Thymus (tissue), 11 donors: ENCODE results near the gene SGCG. TPM values are rescaled to one million over a fixed set of nuclear protein-coding genes. Genes with fewer than 3 reads are reported as not detected.
A peak's percentile ranks its signal among the peaks of the same experiment; 100 is the strongest.

Source experiments
- DNase-seq, 9 donors: peaks; one replicate each; pipeline ENCODE4 v3.0.0-alpha.2; 2013; ENCODE audit warnings: low spot score in 9 of 9, low read depth in 6 of 9, missing footprints in 1 of 9
- H3K27ac ChIP-seq, 2 donors: one replicate each; pipeline ENCODE4 v1.5.1; 2013; ENCODE audit warnings: control low read depth in 1 of 2, low read depth in 1 of 2, low read length in 1 of 2, mild to moderate bottlenecking in 1 of 2, moderate library complexity in 1 of 2
- H3K27me3 ChIP-seq, 2 donors: one replicate each; pipeline ENCODE4 v1.5.1; 2013; ENCODE audit warnings: low read length in 1 of 2; ENCODE audit not compliant: control insufficient read depth in 2 of 2, insufficient read depth in 1 of 2
- H3K36me3 ChIP-seq, 2 donors: one replicate each; pipeline ENCODE4 v1.5.1; 2013; ENCODE audit warnings: low read length in 1 of 2, mild to moderate bottlenecking in 1 of 2, moderate library complexity in 1 of 2; ENCODE audit not compliant: control insufficient read depth in 2 of 2, insufficient read depth in 2 of 2
- H3K4me1 ChIP-seq, 2 donors: one replicate each; pipeline ENCODE4 v1.5.1; 2013; ENCODE audit warnings: low read length in 2 of 2; ENCODE audit not compliant: control insufficient read depth in 2 of 2, insufficient read depth in 2 of 2
- H3K4me3 ChIP-seq, 2 donors: one replicate each; pipeline ENCODE4 v1.5.1; 2013; ENCODE audit warnings: low read length in 2 of 2, control low read depth in 1 of 2, mild to moderate bottlenecking in 1 of 2
- H3K9me3 ChIP-seq, 2 donors: one replicate each; pipeline ENCODE4 v1.5.1; 2013; ENCODE audit warnings: low read length in 1 of 2, mild to moderate bottlenecking in 1 of 2; ENCODE audit not compliant: control insufficient read depth in 2 of 2, insufficient read depth in 1 of 2
- WGBS: extraction: QIAGEN DNeasy Blood & Tissue Kit; methylation state at CpG from one replicate; pipeline ENCODE4 v1.1.7; 2013; 5-methylcytosine and 5-hydroxymethylcytosine counted together
- polyA plus RNA-seq: library from polyadenylated mRNA; stranded (reverse); fragments of 200-250 nt; gene quantifications from one replicate; pipeline ENCODE4 v1.2.3, GENCODE V29; 2013
- total RNA-seq: library from RNA; stranded (reverse); fragments of 120-200 nt; gene quantifications from one replicate; pipeline ENCODE4 v1.2.4, GENCODE V29; 2013
- donor health status: healthy.

Gene SGCG
- total and polyA plus RNA-seq, 2 donors = 0.19 to 0.57 TPM

DNA sequence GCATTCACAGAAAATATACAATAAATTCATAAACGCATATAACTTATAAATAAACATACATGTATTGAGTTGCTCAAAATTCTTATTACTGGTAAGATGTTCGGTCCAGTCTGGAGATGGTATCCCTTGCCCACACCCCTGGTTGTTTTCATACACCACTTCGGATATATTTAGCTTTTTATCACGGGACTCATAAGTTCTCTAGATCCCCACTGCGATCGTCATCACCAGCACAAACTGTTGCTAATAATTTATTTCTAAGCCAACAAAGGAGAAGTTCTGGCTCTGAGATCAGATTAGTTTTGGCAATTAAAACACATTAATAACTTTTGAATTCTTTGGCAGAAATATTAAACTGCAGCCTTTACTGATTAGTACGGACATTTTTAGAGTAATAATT lies 23.0 kb upstream of the SGCG start:
- Histone ChIP-seq H3K27me3 (peaks cover 10 to 25% of the 10 kb centered on the region in 2 donors), H3K4me3 (no peak overlapping the region), H3K36me3 (no peaks in the 10 kb centered on the region), H3K9me3 (no peaks in the 10 kb centered on the region), H3K4me1 (no peaks in the 10 kb centered on the region), H3K27ac (no peak overlapping the region)
- 91% methylated on average over 7 of the region's 7 CpGs for WGBS
- no peak for DNase-seq

DNA sequence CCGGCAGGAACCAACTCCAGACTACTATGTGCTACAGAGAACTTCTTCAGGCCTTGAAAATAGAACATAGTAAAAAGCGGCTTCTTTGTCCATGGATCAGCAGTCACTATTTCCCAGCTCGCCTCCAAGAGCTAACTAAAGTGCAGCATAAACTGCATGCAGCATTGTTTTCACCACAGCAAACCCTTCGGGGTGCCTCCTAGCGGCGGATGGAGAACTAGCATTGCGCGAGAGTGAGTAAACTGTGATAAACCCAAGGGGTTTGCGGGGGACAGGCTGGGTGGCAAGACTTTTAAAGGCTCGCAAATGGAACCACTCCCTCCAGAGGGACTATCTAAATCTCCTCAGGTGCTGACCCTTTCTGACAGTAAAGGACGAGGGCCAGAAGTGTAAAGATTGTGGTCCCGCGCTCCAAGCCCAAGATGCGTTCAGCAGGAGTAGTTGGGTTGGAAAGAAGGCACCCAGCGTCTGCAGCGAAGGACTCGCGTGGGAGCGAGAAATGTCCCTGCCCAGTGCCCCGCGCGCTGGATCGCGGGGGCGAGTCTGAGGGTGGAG lies 21.5 kb upstream of the SGCG start:
- no peaks in the 10 kb centered on the region for H3K4me1 ChIP-seq
- H3K27ac ChIP-seq = no peak overlapping the region
- H3K4me3 ChIP-seq = no peak overlapping the region
- 9% methylated on average over 25 of the region's 25 CpGs for WGBS
- H3K9me3 ChIP-seq = no peaks in the 10 kb centered on the region
- no peaks in the 10 kb centered on the region for H3K36me3 ChIP-seq
- H3K27me3 ChIP-seq = peaks cover 10 to 25% of the 10 kb centered on the region in 2 donors
- peak in 1 of 9 donors; percentile 15 for DNase-seq

DNA sequence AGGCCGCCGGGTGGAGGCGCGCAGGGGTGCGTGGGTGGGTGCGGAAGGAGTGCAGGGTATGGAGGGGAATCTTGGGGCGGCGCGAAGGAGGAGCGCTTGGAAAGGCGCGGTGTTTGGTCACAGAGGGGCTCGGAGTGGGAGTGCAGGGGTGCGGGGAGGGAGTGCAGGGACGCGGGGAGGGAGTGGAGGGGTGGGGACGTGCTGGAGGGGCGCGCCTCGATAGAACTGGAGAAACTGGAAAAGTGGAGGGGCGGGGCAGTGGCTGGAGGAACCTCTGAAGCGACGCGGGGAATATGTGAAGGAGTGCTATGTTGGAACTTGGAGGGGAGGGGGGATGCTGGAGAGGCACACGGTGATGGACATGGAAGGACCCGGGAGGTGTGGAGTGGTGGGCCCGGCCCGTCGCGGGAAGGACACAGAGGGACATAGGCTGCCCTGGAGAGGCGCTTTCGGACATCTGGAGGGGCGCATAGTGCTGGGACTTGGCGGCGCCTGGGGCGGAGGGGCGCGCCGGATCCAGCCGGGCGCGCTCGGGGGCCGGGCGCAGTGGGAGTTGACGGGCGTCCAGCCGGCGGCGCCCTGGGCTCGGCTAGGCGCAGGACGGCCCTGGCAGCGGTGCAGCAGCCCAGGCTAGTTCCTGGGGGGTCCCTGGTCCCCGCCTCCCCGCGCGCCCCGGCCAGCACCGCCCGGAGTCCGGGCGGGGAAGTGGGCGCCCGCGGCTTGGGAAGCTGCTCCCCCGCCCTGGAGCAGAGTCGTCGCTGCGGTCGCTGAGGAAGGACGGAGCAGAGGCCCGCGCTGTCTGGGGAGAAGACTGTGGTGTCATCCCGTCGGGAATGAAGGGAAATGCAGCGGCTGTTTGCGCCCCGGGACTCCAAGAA lies 20.8 kb upstream of the SGCG start:
- WGBS = 5% methylated on average over 79 of the region's 79 CpGs
- no peak for DNase-seq
- Histone ChIP-seq H3K4me3 (no peak overlapping the region), H3K4me1 (no peaks in the 10 kb centered on the region), H3K27ac (no peak overlapping the region), H3K9me3 (no peaks in the 10 kb centered on the region), H3K27me3 (peaks cover 10 to 25% of the 10 kb centered on the region in 2 donors), H3K36me3 (no peaks in the 10 kb centered on the region)

DNA sequence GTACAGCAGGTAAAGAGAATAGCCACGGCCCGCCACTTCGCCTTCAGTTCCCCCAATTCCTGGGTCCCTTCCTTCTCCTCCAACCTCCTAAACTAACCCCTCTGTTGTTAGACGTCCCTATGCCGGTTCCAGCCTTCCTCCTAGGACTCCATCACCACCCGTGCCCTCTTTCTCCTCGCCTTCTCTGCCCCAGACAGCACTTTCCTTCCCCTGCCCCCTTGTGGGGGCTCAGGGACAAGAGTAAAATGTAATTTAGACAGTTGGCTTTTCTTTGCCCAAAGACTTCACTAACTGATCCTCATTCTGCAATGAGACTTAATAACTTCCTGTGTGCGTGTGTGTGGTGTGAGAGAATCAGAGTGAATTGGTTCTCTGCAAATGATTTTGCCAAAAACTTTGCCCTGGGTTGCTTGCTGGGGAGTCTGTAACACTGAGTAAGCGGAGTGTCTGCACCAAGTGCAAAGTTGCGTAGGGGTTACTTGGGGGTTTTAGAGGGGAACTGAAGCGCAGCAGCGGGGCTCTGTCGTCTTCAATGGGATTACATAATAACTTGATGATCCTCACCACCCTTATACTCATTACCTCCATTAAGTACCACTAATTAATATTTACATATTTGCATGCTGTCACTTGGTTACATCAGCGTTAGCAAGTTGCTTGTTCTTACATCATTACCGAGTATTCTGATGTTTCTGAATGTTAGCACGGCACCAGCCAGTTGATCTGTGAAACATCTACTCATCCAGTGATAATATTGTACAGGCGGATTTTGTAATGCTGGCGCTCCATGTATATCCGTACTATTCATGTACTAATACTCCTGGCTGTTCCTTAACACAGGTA lies 19.9 kb upstream of the SGCG start:
- no peak for DNase-seq
- Histone ChIP-seq H3K27ac (no peak overlapping the region), H3K27me3 (peaks cover 10 to 25% of the 10 kb centered on the region in 2 donors)

DNA sequence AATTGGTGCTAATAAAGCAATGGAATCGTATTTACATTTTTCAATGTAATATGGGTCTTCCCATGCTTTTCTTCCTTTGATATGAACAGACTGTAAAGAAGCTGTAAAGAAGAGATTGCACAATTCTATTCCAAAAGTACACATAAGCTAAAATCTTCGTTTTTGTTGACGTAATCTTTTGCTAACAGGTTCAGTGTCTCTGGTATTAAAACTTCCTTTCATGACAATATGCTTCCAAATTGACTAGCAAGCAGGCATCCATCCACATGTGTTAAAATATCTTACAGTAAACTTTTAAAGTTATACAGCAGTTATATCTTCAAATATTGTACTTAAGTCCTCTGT lies 19.3 kb upstream of the SGCG start:
- Histone ChIP-seq H3K9me3 (no peaks in the 10 kb centered on the region), H3K4me1 (no peaks in the 10 kb centered on the region), H3K27ac (no peak overlapping the region), H3K36me3 (no peaks in the 10 kb centered on the region), H3K27me3 (peaks cover 10 to 25% of the 10 kb centered on the region in 2 donors), H3K4me3 (no peak overlapping the region)
- WGBS = 87% methylated on average over 3 of the region's 3 CpGs
- DNase-seq = no peak

More for the DNA sequence above, 19.9 kb upstream of the SGCG start:
- H3K4me3 ChIP-seq = no peak overlapping the region
- H3K9me3 ChIP-seq = no peaks in the 10 kb centered on the region
- no peaks in the 10 kb centered on the region for H3K36me3 ChIP-seq
- WGBS = 46% methylated on average over 19 of the region's 19 CpGs
- no peaks in the 10 kb centered on the region for H3K4me1 ChIP-seq

DNA sequence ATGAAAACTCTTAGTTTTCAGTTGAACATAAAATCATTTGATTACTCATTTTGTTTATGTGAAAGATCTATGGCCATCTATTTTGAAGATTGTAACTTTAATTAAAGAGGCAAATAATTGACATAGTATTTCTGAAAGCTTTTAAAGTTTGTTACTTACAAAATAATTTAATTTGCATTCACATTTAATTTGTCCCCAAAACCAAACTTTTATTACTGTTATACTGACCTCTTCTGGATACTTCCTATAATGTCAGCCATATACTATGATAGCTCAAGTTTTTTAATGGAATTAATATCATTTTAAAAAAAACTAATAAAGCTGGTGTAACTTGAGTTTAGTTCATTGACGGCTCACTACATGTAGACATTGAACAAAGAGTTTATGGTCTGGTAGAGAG lies 4.9 kb upstream of the SGCG start:
- 0% methylated on average over 1 of the region's 1 CpG for WGBS
- DNase-seq = no peak
- Histone ChIP-seq H3K4me3 (no peak overlapping the region), H3K9me3 (no peaks in the 10 kb centered on the region), H3K27me3 (no peaks in the 10 kb centered on the region), H3K27ac (no peak overlapping the region), H3K36me3 (no peaks in the 10 kb centered on the region), H3K4me1 (no peaks in the 10 kb centered on the region)

DNA sequence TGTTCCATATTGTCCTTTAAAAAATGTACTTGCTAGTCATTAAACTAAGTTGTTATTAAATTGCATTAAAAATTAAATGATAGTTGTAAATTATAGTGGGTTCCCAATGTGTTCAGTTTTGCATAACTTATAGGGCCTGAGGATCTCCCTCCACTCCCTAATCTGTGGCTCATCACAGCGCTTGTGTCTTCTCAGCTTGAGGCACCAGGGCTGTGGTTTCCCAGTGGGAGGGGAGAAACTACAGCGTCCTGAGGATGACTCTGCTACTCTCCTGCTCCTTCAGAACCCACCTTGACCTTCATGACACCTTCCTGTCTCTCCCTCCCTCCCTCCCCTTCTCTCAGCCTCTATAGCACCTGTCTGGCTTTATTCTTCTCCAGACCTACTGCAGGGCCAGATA lies 1.4 kb downstream of the SGCG start:
- H3K27ac ChIP-seq = no peak overlapping the region
- no peak for DNase-seq
- H3K9me3 ChIP-seq = no peaks in the 10 kb centered on the region
- no peak overlapping the region for H3K4me3 ChIP-seq
- no peaks in the 10 kb centered on the region for H3K4me1 ChIP-seq
- no peaks in the 10 kb centered on the region for H3K36me3 ChIP-seq
- H3K27me3 ChIP-seq = no peaks in the 10 kb centered on the region
- 62% methylated on average over 2 of the region's 2 CpGs for WGBS

DNA sequence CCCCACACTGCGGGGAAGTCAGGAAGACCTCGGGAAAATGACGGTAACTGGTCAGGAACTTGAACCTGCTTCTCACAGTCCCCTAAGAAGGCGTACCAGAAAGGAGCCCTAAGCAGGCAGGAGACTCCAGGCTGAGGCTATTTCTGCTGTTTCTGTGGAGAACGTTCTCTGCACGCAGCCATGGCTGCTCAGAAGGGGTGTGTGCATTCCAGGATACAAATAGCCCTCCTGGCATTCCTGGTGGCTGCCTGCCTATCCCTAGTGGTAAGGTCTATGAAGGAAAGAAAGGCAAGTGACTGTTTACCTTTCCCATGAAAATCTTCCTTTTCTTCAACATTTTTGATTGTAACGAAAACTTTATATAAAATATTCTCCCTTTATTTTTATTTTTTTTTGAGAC lies 2.5 kb downstream of the SGCG start:
- H3K4me3 ChIP-seq = no peak overlapping the region
- no peaks in the 10 kb centered on the region for H3K36me3 ChIP-seq
- DNase-seq = no peak
- H3K9me3 ChIP-seq = no peaks in the 10 kb centered on the region
- H3K4me1 ChIP-seq = no peaks in the 10 kb centered on the region
- H3K27me3 ChIP-seq = no peaks in the 10 kb centered on the region
- 96% methylated on average over 7 of the region's 7 CpGs for WGBS
- no peak overlapping the region for H3K27ac ChIP-seq

DNA sequence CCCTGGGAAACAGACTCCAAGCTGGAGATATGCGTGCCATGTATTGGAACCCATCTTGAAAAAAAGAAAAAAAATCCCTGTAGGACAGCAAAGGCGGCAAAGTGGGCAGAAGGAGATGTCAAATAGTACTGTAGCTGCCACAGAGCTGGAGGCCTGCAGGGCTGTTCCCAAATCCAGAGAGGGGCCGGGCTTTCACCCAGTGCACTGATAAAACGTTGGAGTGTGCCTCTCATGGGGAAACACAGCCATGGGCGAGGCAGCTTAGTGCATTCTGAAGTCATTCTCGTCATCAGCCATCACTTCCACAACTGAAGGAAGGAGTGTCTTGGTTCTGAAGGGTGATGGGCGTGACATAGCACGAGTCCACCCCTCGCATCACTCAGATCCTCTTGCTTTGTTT lies 4.8 kb downstream of the SGCG start:
- H3K36me3 ChIP-seq = no peaks in the 10 kb centered on the region
- WGBS = 93% methylated on average over 9 of the region's 9 CpGs
- H3K4me3 ChIP-seq = no peak overlapping the region
- H3K27ac ChIP-seq = no peak overlapping the region
- no peaks in the 10 kb centered on the region for H3K27me3 ChIP-seq
- H3K9me3 ChIP-seq = no peaks in the 10 kb centered on the region
- H3K4me1 ChIP-seq = no peaks in the 10 kb centered on the region
- no peak for DNase-seq
